Suprapubic skin (tissue), 4 donors: ENCODE results near the gene CSH1. TPM values are rescaled to one million over a fixed set of nuclear protein-coding genes. Genes with fewer than 3 reads are reported as not detected.

Experiments used
- DNase-seq, 2 donors: peaks; one replicate each; pipeline ENCODE4 v3.0.0-alpha.2; 2019; ENCODE audit warnings: low spot score in 2 of 2
- H3K27ac ChIP-seq: fragments of 200-600 bp; sonication (generic); one replicate; pipeline ENCODE4 v1.5.1; 2019
- H3K27me3 ChIP-seq: fragments of 200-600 bp; sonication (generic); one replicate; pipeline ENCODE4 v1.5.1; 2019
- H3K36me3 ChIP-seq: fragments of 200-600 bp; sonication (generic); one replicate; pipeline ENCODE4 v1.5.1; 2019
- H3K4me1 ChIP-seq: fragments of 200-600 bp; sonication (generic); one replicate; pipeline ENCODE4 v1.5.1; 2019
- H3K4me3 ChIP-seq: fragments of 200-600 bp; sonication (generic); one replicate; pipeline ENCODE4 v1.5.1; 2019; ENCODE audit warnings: mild to moderate bottlenecking
- H3K9me3 ChIP-seq: fragments of 200-600 bp; sonication (generic); one replicate; pipeline ENCODE4 v1.5.1; 2019
- CTCF ChIP-seq, 2 donors: fragments of 200-600 bp in 1 of 2; fragments of 450-650 bp in 1 of 2; sonication (generic) in 1 of 2; IDR thresholded peaks; one replicate each; pipeline ENCODE4 v1.5.1; 2016 to 2019; ENCODE audit warnings: antibody characterized with exemption in 2 of 2, mild to moderate bottlenecking in 1 of 2, moderate library complexity in 1 of 2
- EP300 ChIP-seq: sonication (generic); formaldehyde crosslinking; IDR thresholded peaks from one replicate; pipeline ENCODE4 v1.6.1; 2017; ENCODE audit warnings: antibody characterized with exemption
- POLR2A ChIP-seq, 2 donors: fragments of 450-650 bp; IDR thresholded peaks; one replicate each; pipeline ENCODE4 v1.6.1; 2017; ENCODE audit warnings: antibody characterized with exemption in 2 of 2, mild to moderate bottlenecking in 2 of 2, moderate library complexity in 2 of 2
- POLR2AphosphoS5 ChIP-seq, 3 donors: sonication (generic); formaldehyde crosslinking; IDR thresholded peaks; one replicate each; pipeline ENCODE4 v1.6.1; 2017; ENCODE audit warnings: antibody characterized with exemption in 3 of 3
- WGBS: methylation state at CpG from one replicate; pipeline ENCODE4 v1.1.5; 2018; 5-methylcytosine and 5-hydroxymethylcytosine counted together
- total RNA-seq, 4 donors: library from RNA; depleted of rRNA; stranded (reverse); fragments of >200 nt; gene quantifications; one replicate each; pipeline ENCODE4 v1.1.0, GENCODE V29; 2016

CSH1 gene
- total RNA-seq, 4 donors from 2014 or later, result not detected

DNA sequence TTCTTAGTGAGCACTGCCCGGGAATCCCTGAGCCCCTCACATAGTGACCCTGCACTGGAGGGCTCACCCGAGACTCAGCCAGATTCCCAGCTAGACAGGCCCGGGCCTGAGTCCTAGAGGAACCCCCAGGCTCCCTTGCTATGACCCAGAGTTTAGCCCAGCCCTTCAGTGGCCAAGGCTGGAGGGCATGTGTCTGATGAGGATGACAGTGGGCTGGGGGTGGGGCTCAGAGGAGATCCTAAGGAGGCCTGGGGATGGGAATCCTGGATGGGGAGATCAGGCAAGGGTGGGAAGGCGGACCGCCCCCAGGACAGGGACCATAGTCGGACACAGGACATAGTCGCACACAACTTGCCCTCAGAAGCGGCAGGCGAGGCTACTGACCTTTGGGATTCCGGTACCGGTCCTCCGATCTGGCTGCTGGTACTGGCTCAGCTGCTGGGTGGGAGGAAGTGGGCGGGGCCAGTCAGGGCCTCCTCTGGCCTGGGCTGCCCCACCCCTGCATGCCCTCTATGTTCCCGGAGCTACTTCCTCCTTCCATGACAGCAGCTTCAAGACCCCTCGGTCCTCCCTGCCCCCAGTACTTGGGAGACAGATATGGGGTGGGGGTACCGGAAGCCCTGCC, 34.7 kb upstream of the CSH1 start:
- H3K4me1 ChIP-seq, result peaks cover 20% of the 10 kb centered on the region
- H3K4me3 ChIP-seq, result peak overlapping the region; percentile 8
- no peaks in the 10 kb centered on the region for H3K36me3 ChIP-seq
- H3K9me3 ChIP-seq, result no peaks in the 10 kb centered on the region
- DNase-seq, result peak; percentile 80 to 86
- no peaks in the 10 kb centered on the region for H3K27me3 ChIP-seq
- H3K27ac ChIP-seq, result peak overlapping the region; percentile 34
- whole genome bisulfite sequencing, result 77% methylated on average over 9 of the region's 16 CpGs
- TF ChIP-seq POLR2A (IDR thresholded peaks at IDR 0.05), result no peak
- TF ChIP-seq EP300, result no peak

DNA sequence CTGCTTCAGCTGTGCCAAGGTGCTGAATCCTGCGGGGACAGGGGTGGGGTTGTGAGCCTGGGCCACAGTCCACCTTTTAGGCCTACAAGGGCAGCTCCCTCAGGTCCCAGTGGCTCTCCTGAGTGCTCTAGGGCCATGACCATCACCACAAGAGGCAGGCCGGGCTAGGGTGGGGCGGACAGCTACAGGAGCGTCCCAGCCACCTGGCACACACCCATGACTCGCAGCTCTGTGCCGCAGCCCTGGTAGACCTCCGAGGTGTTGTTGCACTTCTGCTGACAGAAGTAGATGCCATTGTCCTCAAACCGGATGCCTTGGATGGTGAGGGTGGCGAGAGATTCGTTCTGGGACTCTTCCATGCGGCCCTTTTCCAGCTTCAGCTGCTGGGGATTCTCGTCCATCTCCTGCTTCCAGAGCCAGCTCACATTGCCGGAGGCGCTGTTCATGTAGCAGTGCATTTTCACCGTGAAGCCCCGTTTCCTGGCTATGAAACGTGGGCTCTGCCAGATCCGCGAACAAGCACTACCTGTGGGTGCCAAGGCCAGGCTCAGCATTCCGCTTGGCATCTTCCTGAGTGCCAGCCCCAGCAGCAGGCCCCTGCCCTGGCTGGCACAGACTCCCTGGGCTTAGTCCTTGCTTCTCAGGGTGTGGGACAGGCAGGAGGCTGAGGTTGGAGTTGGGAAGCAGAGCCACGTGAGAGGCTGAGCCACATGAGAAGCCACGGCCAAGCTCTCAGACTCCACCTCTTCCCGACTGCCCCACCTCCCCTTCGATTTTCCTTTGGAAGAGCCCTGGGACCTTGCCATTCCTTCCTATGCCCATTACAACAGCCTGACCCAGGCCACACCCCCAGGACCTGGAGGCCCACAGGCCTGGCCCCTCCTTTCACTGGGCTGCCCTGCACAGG, 33.7 kb upstream of the CSH1 start:
- H3K36me3 ChIP-seq, result no peaks in the 10 kb centered on the region
- H3K4me3 ChIP-seq, result peak overlapping the region; percentile 8
- WGBS, result 47% methylated on average over 3 of the region's 24 CpGs
- peak overlapping the region; percentile 19 for H3K27ac ChIP-seq
- peaks cover 20% of the 10 kb centered on the region for H3K4me1 ChIP-seq
- DNase-seq, result peak in 1 of 2 donors; percentile 78
- H3K9me3 ChIP-seq, result no peaks in the 10 kb centered on the region
- no peaks in the 10 kb centered on the region for H3K27me3 ChIP-seq
- TF ChIP-seq POLR2AphosphoS5 (IDR thresholded peaks at IDR 0.05) (no peak), EP300 (no peak)

DNA sequence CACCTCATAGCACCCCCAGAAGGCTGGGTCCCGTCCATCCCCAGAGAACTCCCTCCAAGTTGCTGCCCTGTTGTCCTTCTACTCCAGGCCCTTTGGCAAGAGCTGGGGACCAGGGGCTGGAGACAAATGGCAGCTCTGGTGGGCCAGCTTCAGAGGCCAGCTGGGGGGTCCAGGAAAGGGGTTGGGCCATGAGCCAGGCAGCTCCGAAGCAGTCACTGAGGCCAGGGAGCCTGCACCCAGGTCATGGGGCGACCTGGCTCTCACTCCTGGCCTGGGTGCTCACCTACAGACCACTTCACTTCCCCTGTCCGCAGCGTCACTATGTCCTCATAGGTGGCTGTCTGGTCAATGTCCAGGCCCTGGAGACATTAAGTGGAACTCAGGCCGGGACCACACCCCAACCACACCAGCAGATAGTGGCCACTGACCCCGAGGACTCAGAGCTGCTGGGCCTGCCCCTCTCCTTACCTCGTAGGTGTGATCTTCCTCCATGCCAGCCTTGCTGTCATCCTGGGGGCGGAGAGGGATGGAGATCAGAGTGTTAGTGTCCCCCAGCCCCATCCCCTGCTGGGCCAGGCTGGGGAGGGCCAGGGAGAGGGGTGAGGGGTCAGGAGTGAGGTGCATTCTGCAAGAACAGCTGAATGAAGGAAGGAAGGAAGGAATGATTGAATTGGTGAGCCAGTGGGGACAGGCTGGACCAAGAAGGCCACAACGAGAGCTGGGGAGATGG, 32.8 kb upstream of the CSH1 start:
- no peaks in the 10 kb centered on the region for H3K27me3 ChIP-seq
- peaks cover 20% of the 10 kb centered on the region for H3K4me1 ChIP-seq
- DNase-seq, result no peak
- no peak overlapping the region for H3K4me3 ChIP-seq
- H3K9me3 ChIP-seq, result no peaks in the 10 kb centered on the region
- H3K36me3 ChIP-seq, result no peaks in the 10 kb centered on the region
- H3K27ac ChIP-seq, result no peak overlapping the region
- no peak for TF ChIP-seq POLR2AphosphoS5 (IDR thresholded peaks at IDR 0.05)
- TF ChIP-seq EP300, result no peak
- TF ChIP-seq POLR2A (IDR thresholded peaks at IDR 0.05), result no peak
- no peak for TF ChIP-seq CTCF (IDR thresholded peaks at IDR 0.05)
- WGBS, result 98% methylated on average over 9 of the region's 10 CpGs

DNA sequence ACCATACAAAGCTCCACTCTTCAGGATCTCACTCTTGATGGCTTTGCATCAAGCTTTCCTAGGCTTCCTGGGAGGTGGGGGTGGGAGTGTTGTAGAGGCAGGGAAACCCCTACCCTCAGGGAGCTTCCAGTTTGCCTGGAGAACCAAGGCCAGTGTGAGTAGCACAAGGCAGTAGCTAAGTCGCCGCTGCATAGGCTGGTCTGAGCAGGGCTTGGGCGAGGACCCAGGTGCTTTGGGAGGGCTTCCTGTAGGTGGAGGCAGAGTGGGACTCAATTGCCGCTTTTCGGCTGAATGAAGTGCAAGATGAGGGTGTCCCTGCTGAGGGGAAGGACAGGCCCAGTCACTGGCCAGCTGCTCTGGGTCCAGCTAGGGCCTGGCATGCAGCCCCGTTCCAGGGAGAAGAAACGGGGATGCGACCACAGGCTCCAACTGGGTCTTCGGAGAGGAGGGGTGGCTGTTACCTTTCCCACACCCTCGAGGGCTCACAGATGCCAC, 31.8 kb upstream of the CSH1 start:
- Histone ChIP-seq H3K36me3 (no peaks in the 10 kb centered on the region), H3K4me3 (no peak overlapping the region), H3K9me3 (no peaks in the 10 kb centered on the region), H3K4me1 (peaks cover 20% of the 10 kb centered on the region), H3K27ac (no peak overlapping the region), H3K27me3 (no peaks in the 10 kb centered on the region)
- 100% methylated on average over 6 of the region's 10 CpGs for whole genome bisulfite sequencing
- TF ChIP-seq CTCF (IDR thresholded peaks at IDR 0.05), result no peak
- no peak for TF ChIP-seq POLR2AphosphoS5 (IDR thresholded peaks at IDR 0.05)
- no peak for TF ChIP-seq EP300
- DNase-seq, result no peak

DNA sequence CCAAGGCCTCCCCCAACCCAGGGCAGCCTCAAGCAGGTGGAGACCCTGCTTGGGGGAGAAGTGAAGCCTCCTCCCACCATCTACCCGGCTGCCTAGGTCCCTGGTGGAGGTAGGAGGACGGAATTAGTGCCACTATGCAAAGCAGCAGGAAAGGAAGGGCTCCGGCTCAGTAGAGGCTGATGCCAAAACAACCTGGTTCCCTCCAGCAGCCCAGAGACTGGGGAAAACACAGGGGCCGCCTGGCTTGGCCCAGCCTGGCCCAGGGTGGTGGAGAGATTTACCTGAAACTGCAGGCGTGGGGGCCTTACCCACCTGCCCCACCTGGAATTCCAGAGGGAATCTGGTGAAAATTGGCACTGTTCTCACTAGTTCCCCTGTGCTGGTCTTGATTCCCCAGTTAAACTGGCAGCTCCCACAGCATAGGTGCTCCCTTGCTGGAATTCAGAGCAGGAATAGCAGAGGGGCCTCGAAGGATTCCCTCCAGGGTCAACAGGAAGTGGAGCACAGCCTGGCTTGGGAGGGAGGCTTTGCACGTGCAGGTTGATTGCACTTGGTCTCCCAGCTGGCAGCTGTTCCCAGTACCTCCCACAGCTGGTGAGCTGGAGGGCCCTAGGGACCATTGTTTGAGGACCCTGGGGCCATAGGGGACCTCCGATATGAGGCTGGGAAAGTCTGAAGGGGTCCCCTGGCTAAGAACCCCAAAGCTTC, 31.2 kb upstream of the CSH1 start:
- Histone ChIP-seq H3K27ac (no peak overlapping the region), H3K4me3 (no peak overlapping the region), H3K9me3 (no peaks in the 10 kb centered on the region), H3K4me1 (peaks cover 20% of the 10 kb centered on the region), H3K36me3 (no peaks in the 10 kb centered on the region), H3K27me3 (no peaks in the 10 kb centered on the region)
- no peak for TF ChIP-seq POLR2AphosphoS5 (IDR thresholded peaks at IDR 0.05)
- TF ChIP-seq CTCF (IDR thresholded peaks at IDR 0.05), result no peak
- TF ChIP-seq POLR2A (IDR thresholded peaks at IDR 0.05), result no peak
- no peak for TF ChIP-seq EP300
- 66% methylated on average over 8 of the region's 8 CpGs for WGBS
- no peak for DNase-seq
